ENCODE results near the gene SV2C.

Gene SV2C

GRCh38 chr5:76376148-76376865 lies 293.1 kb downstream of the SV2C start:
- DNase-seq (ENCODE audit: extremely low read depth in 1 of 2, low read depth in 1 of 2): no peak

GRCh38 chr5:76376866-76377230 lies 293.7 kb downstream of the SV2C start:
- DNase-seq (ENCODE audit: extremely low read depth in 1 of 2, low read depth in 1 of 2): no peak

- DNase-seq (ENCODE audit: extremely low read depth in 1 of 2, low read depth in 1 of 2): no peak
These were observed 295.2 kb downstream of the SV2C start for GRCh38 chr5:76378355-76378754.

- no peak for DNase-seq (ENCODE audit: extremely low read depth in 1 of 2, low read depth in 1 of 2)
These were observed 296.1 kb downstream of the SV2C start for GRCh38 chr5:76379316-76379715.

GRCh38 chr5:76379855-76380254 lies 296.7 kb downstream of the SV2C start:
- DNase-seq (ENCODE audit: extremely low read depth in 1 of 2, low read depth in 1 of 2): no peak

GRCh38 chr5:76380346-76381066 lies 297.3 kb downstream of the SV2C start:
- no peak for DNase-seq (ENCODE audit: extremely low read depth in 1 of 2, low read depth in 1 of 2)

GRCh38 chr5:76383126-76383832 lies 300.1 kb downstream of the SV2C start:
- no peak for DNase-seq (ENCODE audit: extremely low read depth in 1 of 2, low read depth in 1 of 2)

- no peak for DNase-seq (ENCODE audit: extremely low read depth in 1 of 2, low read depth in 1 of 2)
These were observed 301.0 kb downstream of the SV2C start for GRCh38 chr5:76384189-76384588.

GRCh38 chr5:76384705-76385104 lies 301.5 kb downstream of the SV2C start:
- DNase-seq (ENCODE audit: extremely low read depth in 1 of 2, low read depth in 1 of 2): no peak

- no peak for DNase-seq (ENCODE audit: extremely low read depth in 1 of 2, low read depth in 1 of 2)
These were observed 302.4 kb downstream of the SV2C start for GRCh38 chr5:76385540-76385939.

GRCh38 chr5:76386360-76386759 lies 303.2 kb downstream of the SV2C start:
- no peak for DNase-seq (ENCODE audit: extremely low read depth in 1 of 2, low read depth in 1 of 2)

- no peak for DNase-seq (ENCODE audit: extremely low read depth in 1 of 2, low read depth in 1 of 2)
These were observed 305.1 kb downstream of the SV2C start for GRCh38 chr5:76388236-76388635.

- no peak for DNase-seq (ENCODE audit: extremely low read depth in 1 of 2, low read depth in 1 of 2)
These were observed 305.8 kb downstream of the SV2C start for GRCh38 chr5:76388791-76389512.

GRCh38 chr5:76389513-76390154 lies 306.5 kb downstream of the SV2C start:
- DNase-seq (ENCODE audit: extremely low read depth in 1 of 2, low read depth in 1 of 2): no peak

GRCh38 chr5:76391014-76391413 lies 307.8 kb downstream of the SV2C start:
- DNase-seq (ENCODE audit: extremely low read depth in 1 of 2, low read depth in 1 of 2): no peak

GRCh38 chr5:76393035-76393680 lies 310.0 kb downstream of the SV2C start:
- no peak for DNase-seq (ENCODE audit: extremely low read depth in 1 of 2, low read depth in 1 of 2)

GRCh38 chr5:76397200-76397599 lies 314.0 kb downstream of the SV2C start:
- no peak for DNase-seq (ENCODE audit: extremely low read depth in 1 of 2, low read depth in 1 of 2)

GRCh38 chr5:76399268-76399667 lies 316.1 kb downstream of the SV2C start:
- no peak for DNase-seq (ENCODE audit: extremely low read depth in 1 of 2, low read depth in 1 of 2)

- no peak for DNase-seq (ENCODE audit: extremely low read depth in 1 of 2, low read depth in 1 of 2)
These were observed 317.3 kb downstream of the SV2C start for GRCh38 chr5:76400466-76400865.

GRCh38 chr5:76401801-76402250 lies 318.6 kb downstream of the SV2C start:
- peak in 1 of 2 donors; percentile 5 for DNase-seq (ENCODE audit: extremely low read depth in 1 of 2, low read depth in 1 of 2)
